Endothelial cell of umbilical vein (primary cell): ENCODE data around the gene ASIC1. TPM values are rescaled to one million over a fixed set of nuclear protein-coding genes. Genes with fewer than 3 reads are reported as not detected.

Source experiments
- BruUV-seq: library from RNA; stranded (reverse); fragments of 400-500 nt; replicated peaks from 2 replicates; lab custom pipeline; 2021; lab: Mats Ljungman, UMichigan
- CTCF ChIA-PET: fragments of 300-600, 350-600 bp; sonication (Branson Sonifier 250); formaldehyde crosslinking; loops from one replicate; lab custom pipeline; 2021; ENCODE audit warnings: antibody characterized with exemption, inconsistent platforms; lab: Charles Lee
- POLR2A ChIA-PET: fragments of 300-600, 350-600 bp; sonication (Branson Sonifier 250); formaldehyde crosslinking; loops from one replicate; lab custom pipeline; 2021; ENCODE audit warnings: antibody characterized with exemption, inconsistent platforms; lab: Charles Lee
- DNase-seq: peaks from one replicate; pipeline ENCODE4 v3.0.0-alpha.2; 2011; ENCODE audit warnings: low read depth, low spot score
- FAIRE-seq: peaks from 2 replicates; lab custom pipeline; 2011; peaks lifted over from hg19 to GRCh38; lab: Jason Lieb, UNC
- H2AFZ ChIP-seq: 2 replicates; pipeline ENCODE4 v1.6.0; 2012; ENCODE audit warnings: low read depth, low read length, control low read depth, inconsistent platforms
- H3K27ac ChIP-seq: 2 replicates; pipeline ENCODE4 v1.5.1; 2011; ENCODE audit warnings: low read depth, mild to moderate bottlenecking, control low read depth, low read length, moderate library complexity; ENCODE audit not compliant: insufficient read depth
- H3K27me3 ChIP-seq, 2 experiments: 2 replicates each; pipeline versions ENCODE4 v1.6.0 to v1.6.1; 2011; ENCODE audit warnings: low read length in 2 of 2, mixed read lengths in 1 of 2; ENCODE audit not compliant: control insufficient read depth in 2 of 2, insufficient read depth in 2 of 2
- H3K36me3 ChIP-seq, 2 experiments: 2 replicates in 1 of 2; 3 replicates in 1 of 2; pipeline ENCODE4 v1.5.1; 2011; ENCODE audit warnings: low read length in 2 of 2, mild to moderate bottlenecking in 1 of 2, moderate library complexity in 1 of 2; ENCODE audit not compliant: control insufficient read depth in 2 of 2, insufficient read depth in 2 of 2; ENCODE audit errors: extremely low read depth in 1 of 2
- H3K4me1 ChIP-seq: 3 replicates; pipeline ENCODE4 v1.5.1; 2011; ENCODE audit warnings: mild to moderate bottlenecking, low read length; ENCODE audit not compliant: control insufficient read depth, insufficient read depth; ENCODE audit errors: extremely low read depth
- H3K4me2 ChIP-seq: 2 replicates; pipeline ENCODE4 v1.6.1; 2011; ENCODE audit warnings: low read length, control low read depth, mixed read lengths; ENCODE audit not compliant: insufficient read depth
- H3K4me3 ChIP-seq, 3 experiments: fragments of 200-600 bp in 1 of 3; sonication (generic), shearing (Covaris generic) in 1 of 3; replicated peaks in 1 of 3; 2 replicates each; pipeline ENCODE4 v1.5.1; 2011 to 2016; ENCODE audit warnings: control low read depth in 3 of 3, low read length in 3 of 3, mild to moderate bottlenecking in 2 of 3, inconsistent platforms in 1 of 3, low read depth in 1 of 3, moderate library complexity in 1 of 3; ENCODE audit not compliant: insufficient read depth in 1 of 3
- H3K79me2 ChIP-seq: 2 replicates; pipeline ENCODE4 v1.6.0; 2012; ENCODE audit warnings: low read length, inconsistent platforms; ENCODE audit not compliant: control insufficient read depth, insufficient read depth
- H3K9ac ChIP-seq: replicated peaks from 2 replicates; pipeline ENCODE3; 2011; ENCODE audit warnings: low read length, control low read depth; ENCODE audit not compliant: insufficient read depth; ENCODE audit errors: extremely low read depth
- H3K9me1 ChIP-seq: replicated peaks from 3 replicates; pipeline ENCODE4 v1.6.0; 2011; ENCODE audit warnings: mild to moderate bottlenecking, low read length; ENCODE audit not compliant: control insufficient read depth, insufficient read depth; ENCODE audit errors: extremely low read depth
- H3K9me3 ChIP-seq: replicated peaks from 2 replicates; pipeline ENCODE4 v1.5.1; 2012; ENCODE audit warnings: low read length, inconsistent platforms; ENCODE audit not compliant: control insufficient read depth, insufficient read depth
- H4K20me1 ChIP-seq: replicated peaks from 2 replicates; pipeline ENCODE3; 2011; ENCODE audit warnings: mild to moderate bottlenecking, low read length; ENCODE audit not compliant: control insufficient read depth, insufficient read depth; ENCODE audit errors: extremely low read depth
- EZH2 ChIP-seq: IDR thresholded peaks from 2 replicates; pipeline ENCODE4 v1.6.1; 2012; ENCODE audit warnings: borderline replicate concordance, low read depth, mild to moderate bottlenecking, moderate library complexity, low read length, inconsistent platforms; ENCODE audit not compliant: severe bottlenecking
- FOS ChIP-seq: IDR thresholded peaks from 2 replicates; pipeline ENCODE4 v1.6.1; 2011; ENCODE audit warnings: mild to moderate bottlenecking, low read length, moderate library complexity, borderline replicate concordance; ENCODE audit not compliant: insufficient read depth
- GATA2 ChIP-seq: IDR thresholded peaks from 2 replicates; pipeline ENCODE4 v1.7.0; 2011; ENCODE audit warnings: low read depth, mild to moderate bottlenecking, moderate library complexity, mixed read lengths, low read length; ENCODE audit not compliant: insufficient read length, insufficient read depth
- JUN ChIP-seq: IDR thresholded peaks from 2 replicates; pipeline ENCODE4 v1.6.1; 2011; ENCODE audit warnings: borderline replicate concordance, low read depth; ENCODE audit not compliant: insufficient read length, insufficient read depth
- MAX ChIP-seq: IDR thresholded peaks from 2 replicates; pipeline ENCODE4 v1.6.1; 2011; ENCODE audit not compliant: insufficient read depth, insufficient read length
- MYC ChIP-seq: IDR thresholded peaks from one replicate; pipeline ENCODE4 v1.6.1; 2011; ENCODE audit warnings: mild to moderate bottlenecking, low read depth, low read length
- POLR2A ChIP-seq: IDR thresholded peaks from 2 replicates; pipeline ENCODE4 v1.6.1; 2012; ENCODE audit warnings: low read depth, mild to moderate bottlenecking, control low read depth, low read length
- POLR2AphosphoS5 ChIP-seq: IDR thresholded peaks from 2 replicates; pipeline ENCODE4 v1.6.1; 2012; ENCODE audit warnings: low read depth, mild to moderate bottlenecking, control low read depth, low read length, moderate library complexity; ENCODE audit not compliant: insufficient read depth
- dilution Hi-C: fragments of 300-500 bp; cut with MboI; formaldehyde crosslinking; loops from one replicate; pipeline ENCODE4 v1.15.0; 2019; ENCODE audit warnings: low sequenced_read_pairs; ENCODE audit not compliant: extremely low pct_ligation_motif_present
- intact Hi-C: fragments of 100-400 bp; cut with micrococcal nuclease; formaldehyde crosslinking; loops from one replicate; pipeline ENCODE4 v1.10.0; 2022
- polyA plus RNA-seq, 4 experiments: library from polyadenylated mRNA; depleted of rRNA in 3 of 4; stranded (reverse) in 3 of 4; unstranded in 1 of 4; fragments of >200 nt; gene quantifications; 2 replicates each; pipeline versions ENCODE4 v1.2.1 to v1.2.3, GENCODE V29; 2011 to 2012; ENCODE audit warnings: missing spikeins in 1 of 4
- total RNA-seq: library from RNA; stranded (reverse); gene quantifications from 2 replicates; pipeline ENCODE4 v1.2.3, GENCODE V29; 2021
- TF ChIP-seq, protein P1 (sequence below), 2 donors: IDR thresholded peaks; 1 replicate in 1 of 2; 2 replicates in 1 of 2; pipeline ENCODE4 v1.5.1; 2011; ENCODE audit warnings: low read length in 2 of 2, mild to moderate bottlenecking in 2 of 2, moderate library complexity in 2 of 2, control low read depth in 1 of 2, inconsistent platforms in 1 of 2, low read depth in 1 of 2; ENCODE audit not compliant: insufficient read depth in 1 of 2; ENCODE audit errors: extremely low read depth in 1 of 2

ASIC1 gene
- total and polyA plus RNA-seq, 2 donors (not counting 3 experiments of a cell fraction or from before 2014, with no cell fraction given): 0.53 to 0.66 TPM

DNA sequence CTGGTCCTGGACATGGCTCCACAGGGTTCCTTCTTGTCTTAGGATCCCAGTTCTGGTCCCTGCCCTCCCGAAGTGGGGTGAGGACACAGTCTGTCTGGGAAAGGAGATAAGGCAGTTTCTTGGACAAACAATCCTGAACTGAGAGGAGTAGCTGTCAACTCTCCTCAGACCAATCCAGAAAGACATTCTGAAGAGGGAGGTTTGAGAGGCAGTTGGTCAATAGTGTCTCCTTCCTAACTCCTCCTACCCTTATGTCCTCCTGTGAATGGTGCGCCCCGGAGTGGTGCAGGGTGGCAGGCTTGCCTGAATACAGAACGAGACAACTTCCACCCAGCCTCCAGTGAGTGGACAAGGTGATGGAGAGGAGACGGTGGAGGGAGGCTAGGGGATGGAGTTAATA, 15.4 kb upstream of the ASIC1 start:
- Histone ChIP-seq H3K36me3 (no peaks in the 10 kb centered on the region), H3K9me3 (no peaks in the 10 kb centered on the region), H3K4me2 (no peak overlapping the region), H3K9ac (no peak overlapping the region), H3K79me2 (no peaks in the 10 kb centered on the region), H2AFZ (no peak overlapping the region), H3K27me3 (no peaks in the 10 kb centered on the region), H4K20me1 (no peaks in the 10 kb centered on the region), H3K27ac (no peak overlapping the region), H3K9me1 (no peaks in the 10 kb centered on the region), H3K4me1 (no peaks in the 10 kb centered on the region), H3K4me3 (no peak overlapping the region)
- DNase-seq (no peak), FAIRE-seq (no peak)
- dilution Hi-C loops: no loop called here
- BruUV-seq: no TSS peak
- CTCF ChIA-PET: interaction anchor here (3.4 kb wide), 1 partner anchor 28 kb away, joined by 15 read pairs; no protein-coding TSS in a partner anchor
- TF ChIP-seq MAX: no peak
- TF ChIP-seq JUN: no peak
- TF ChIP-seq, protein P1, sequence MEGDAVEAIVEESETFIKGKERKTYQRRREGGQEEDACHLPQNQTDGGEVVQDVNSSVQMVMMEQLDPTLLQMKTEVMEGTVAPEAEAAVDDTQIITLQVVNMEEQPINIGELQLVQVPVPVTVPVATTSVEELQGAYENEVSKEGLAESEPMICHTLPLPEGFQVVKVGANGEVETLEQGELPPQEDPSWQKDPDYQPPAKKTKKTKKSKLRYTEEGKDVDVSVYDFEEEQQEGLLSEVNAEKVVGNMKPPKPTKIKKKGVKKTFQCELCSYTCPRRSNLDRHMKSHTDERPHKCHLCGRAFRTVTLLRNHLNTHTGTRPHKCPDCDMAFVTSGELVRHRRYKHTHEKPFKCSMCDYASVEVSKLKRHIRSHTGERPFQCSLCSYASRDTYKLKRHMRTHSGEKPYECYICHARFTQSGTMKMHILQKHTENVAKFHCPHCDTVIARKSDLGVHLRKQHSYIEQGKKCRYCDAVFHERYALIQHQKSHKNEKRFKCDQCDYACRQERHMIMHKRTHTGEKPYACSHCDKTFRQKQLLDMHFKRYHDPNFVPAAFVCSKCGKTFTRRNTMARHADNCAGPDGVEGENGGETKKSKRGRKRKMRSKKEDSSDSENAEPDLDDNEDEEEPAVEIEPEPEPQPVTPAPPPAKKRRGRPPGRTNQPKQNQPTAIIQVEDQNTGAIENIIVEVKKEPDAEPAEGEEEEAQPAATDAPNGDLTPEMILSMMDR (IDR thresholded peaks at IDR 0.05; ENCODE audit: extremely low read depth in 1 of 2, insufficient read depth in 1 of 2, low read depth in 1 of 2, low read length in 2 of 2): no peak
- no peak for TF ChIP-seq POLR2AphosphoS5
- TF ChIP-seq FOS: no peak
- no peak for TF ChIP-seq MYC
- TF ChIP-seq EZH2: no peak
- no peak for TF ChIP-seq POLR2A
- TF ChIP-seq GATA2: no peak
- POLR2A ChIA-PET: no interaction called here
- intact Hi-C loops: no loop called here
